WERI-Rb-1 (cell line): ENCODE measurements around the gene MMP10.
"Not testable (repeated sequence)": the region's sequence is repeated elsewhere in the genome, so short reads cannot be mapped to it uniquely, and the experiment has no call there.

Source experiments
- DNase-seq: peaks from one replicate; pipeline ENCODE4 v3.0.0-alpha.2; 2020
- H3K27ac ChIP-seq: fragments of 250-450 bp; sonication (Bioruptor Pico); 2 replicates; pipeline ENCODE4 v1.5.1; 2020; ENCODE audit warnings: mild to moderate bottlenecking, moderate library complexity
- H3K27me3 ChIP-seq: fragments of 250-450 bp; sonication (Bioruptor Pico); 2 replicates; pipeline ENCODE4 v1.5.1; 2021; ENCODE audit warnings: mild to moderate bottlenecking, low read depth, moderate library complexity; ENCODE audit not compliant: insufficient read depth, severe bottlenecking
- H3K36me3 ChIP-seq: fragments of 250-450 bp; sonication (Bioruptor Pico); 2 replicates; pipeline ENCODE4 v1.5.1; 2020; ENCODE audit warnings: mild to moderate bottlenecking, moderate library complexity
- H3K4me3 ChIP-seq: 2 replicates; pipeline ENCODE4 v1.5.1; 2011; ENCODE audit warnings: low read depth, mild to moderate bottlenecking, control low read depth, low read length
- H3K9me3 ChIP-seq: fragments of 250-450 bp; sonication (Bioruptor Pico); 2 replicates; pipeline ENCODE4 v1.5.1; 2021; ENCODE audit warnings: mild to moderate bottlenecking, moderate library complexity; ENCODE audit not compliant: severe bottlenecking
- TF ChIP-seq, protein P1 (sequence below): IDR thresholded peaks from 2 replicates; pipeline ENCODE4 v1.5.1; 2011; ENCODE audit warnings: low read depth, mild to moderate bottlenecking, control low read depth, inconsistent platforms, low read length

The MMP10 gene

DNA sequence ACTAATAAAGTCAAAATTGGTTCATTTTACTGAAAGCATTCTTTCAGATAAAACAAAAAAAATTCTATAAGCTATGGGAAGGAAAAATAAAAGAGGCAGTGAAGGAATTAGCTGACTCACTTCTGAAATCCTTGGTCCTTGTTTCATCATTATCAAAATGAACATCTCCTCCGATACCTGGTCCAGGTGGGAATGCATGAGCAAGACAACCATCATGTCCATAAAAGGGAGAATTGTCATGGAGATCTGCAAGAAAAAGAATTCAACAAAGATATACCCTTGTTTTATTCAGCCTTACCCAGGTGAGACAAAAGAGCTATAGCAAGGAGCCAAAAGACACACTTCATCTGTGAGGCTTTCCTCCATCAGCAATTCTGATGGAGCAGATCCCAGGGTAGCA is 27.2 kb downstream of the MMP10 start:
- Histone ChIP-seq H3K27me3 (no peaks in the 10 kb centered on the region), H3K27ac (no peak overlapping the region), H3K36me3 (no peaks in the 10 kb centered on the region), H3K4me3 (no peak overlapping the region), H3K9me3 (no peaks in the 10 kb centered on the region)
- TF ChIP-seq, protein P1, sequence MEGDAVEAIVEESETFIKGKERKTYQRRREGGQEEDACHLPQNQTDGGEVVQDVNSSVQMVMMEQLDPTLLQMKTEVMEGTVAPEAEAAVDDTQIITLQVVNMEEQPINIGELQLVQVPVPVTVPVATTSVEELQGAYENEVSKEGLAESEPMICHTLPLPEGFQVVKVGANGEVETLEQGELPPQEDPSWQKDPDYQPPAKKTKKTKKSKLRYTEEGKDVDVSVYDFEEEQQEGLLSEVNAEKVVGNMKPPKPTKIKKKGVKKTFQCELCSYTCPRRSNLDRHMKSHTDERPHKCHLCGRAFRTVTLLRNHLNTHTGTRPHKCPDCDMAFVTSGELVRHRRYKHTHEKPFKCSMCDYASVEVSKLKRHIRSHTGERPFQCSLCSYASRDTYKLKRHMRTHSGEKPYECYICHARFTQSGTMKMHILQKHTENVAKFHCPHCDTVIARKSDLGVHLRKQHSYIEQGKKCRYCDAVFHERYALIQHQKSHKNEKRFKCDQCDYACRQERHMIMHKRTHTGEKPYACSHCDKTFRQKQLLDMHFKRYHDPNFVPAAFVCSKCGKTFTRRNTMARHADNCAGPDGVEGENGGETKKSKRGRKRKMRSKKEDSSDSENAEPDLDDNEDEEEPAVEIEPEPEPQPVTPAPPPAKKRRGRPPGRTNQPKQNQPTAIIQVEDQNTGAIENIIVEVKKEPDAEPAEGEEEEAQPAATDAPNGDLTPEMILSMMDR: no peak
- no peak for DNase-seq

DNA sequence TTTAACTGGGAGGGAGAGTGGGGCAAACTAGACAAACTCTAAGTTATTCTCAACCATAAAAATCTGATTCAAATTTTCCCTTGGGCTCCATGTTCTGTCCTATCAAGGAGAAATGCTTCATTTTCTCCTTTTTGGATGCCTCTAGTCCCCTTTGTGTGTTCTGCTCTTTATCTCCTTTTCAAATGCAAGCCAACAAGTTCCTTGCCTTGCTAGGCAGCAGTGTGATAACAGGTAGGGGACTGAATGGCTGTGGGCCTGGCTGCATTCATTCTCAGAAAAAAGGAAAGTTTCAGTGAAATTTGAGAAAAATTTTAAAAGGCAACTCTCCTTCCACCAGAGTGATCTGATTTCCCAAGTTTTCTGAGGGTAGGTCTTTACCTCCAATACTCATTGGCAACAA is 28.8 kb downstream of the MMP10 start:
- no peak for DNase-seq

DNA sequence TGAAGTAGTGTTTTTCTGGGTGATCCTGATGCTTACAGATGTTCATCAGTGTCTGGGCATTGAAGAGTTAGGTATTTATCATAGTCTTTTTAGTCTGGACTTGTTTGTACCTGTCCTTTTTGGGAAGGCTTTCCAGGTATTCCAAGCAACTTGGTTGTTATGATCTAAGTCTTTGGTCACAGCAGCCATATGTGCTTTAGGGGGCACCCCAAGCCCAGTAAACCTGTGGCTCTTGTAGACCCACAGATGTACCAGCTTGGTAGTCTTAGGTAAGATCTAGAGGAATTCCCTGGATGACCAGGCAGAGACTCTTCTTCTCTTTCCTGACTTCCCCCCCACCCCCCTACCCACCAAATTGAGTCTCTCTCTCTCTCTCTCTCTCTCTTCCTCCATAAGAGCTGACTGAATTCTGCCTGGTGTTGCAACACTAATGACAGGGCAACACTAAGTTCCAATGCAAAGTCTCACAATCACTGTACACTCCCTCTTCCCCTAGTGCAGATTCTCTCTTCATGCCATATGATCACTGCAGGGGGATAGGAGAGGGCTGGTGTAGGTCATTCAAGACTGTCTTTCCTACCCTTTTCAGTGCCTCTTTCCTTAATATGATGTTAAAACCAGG is 31.2 kb downstream of the MMP10 start:
- H3K9me3 ChIP-seq: no peaks in the 10 kb centered on the region
- no peak overlapping the region for H3K4me3 ChIP-seq
- H3K27me3 ChIP-seq: no peaks in the 10 kb centered on the region
- no peaks in the 10 kb centered on the region for H3K36me3 ChIP-seq
- DNase-seq: no peak
- TF ChIP-seq, protein P1: no peak
- no peak overlapping the region for H3K27ac ChIP-seq

More for the DNA sequence above, 28.8 kb downstream of the MMP10 start:
- TF ChIP-seq, protein P1: no peak
- H3K27me3 ChIP-seq: no peaks in the 10 kb centered on the region
- no peak overlapping the region for H3K27ac ChIP-seq
- H3K4me3 ChIP-seq: no peak overlapping the region
- H3K9me3 ChIP-seq: no peaks in the 10 kb centered on the region
- no peaks in the 10 kb centered on the region for H3K36me3 ChIP-seq

DNA sequence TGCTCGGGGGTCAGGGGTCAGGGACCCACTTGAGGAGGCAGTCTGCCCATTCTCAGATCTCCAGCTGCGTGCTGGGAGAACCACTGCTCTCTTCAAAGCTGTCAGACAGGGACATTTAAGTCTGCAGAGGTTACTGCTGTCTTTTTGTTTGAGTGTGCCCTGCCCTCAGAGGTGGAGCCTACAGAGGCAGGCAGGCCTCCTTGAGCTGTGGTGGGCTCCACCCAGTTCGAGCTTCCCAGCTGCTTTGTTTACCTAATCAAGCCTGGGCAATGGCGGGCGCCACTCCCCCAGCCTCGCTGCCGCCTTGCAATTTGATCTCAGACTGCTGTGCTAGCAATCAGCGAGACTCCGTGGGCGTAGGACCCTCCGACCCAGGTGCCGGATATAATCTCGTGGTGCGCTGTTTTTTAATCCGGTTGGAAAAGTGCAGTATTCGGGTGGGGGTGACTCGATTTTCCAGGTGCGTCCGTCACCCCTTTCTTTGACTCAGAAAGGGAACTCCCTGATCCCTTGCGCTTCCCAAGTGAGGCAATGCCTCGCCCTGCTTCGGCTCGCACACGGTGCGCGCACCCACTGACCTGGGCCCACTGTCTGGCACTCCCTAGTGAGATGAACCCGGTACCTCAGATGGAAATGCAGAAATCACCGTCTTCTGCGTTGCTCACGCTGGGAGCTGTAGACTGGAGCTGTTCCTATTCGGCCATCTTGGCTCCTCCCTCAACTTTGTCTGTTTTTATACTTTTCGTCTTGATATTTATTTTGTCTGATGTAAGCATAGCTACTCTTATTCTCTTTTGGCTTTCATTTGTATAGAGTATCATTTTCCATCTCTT is 33.5 kb downstream of the MMP10 start:
- not testable (repeated sequence) for H3K27ac ChIP-seq, DNase-seq, H3K36me3 ChIP-seq, H3K27me3 ChIP-seq, H3K4me3 ChIP-seq, H3K9me3 ChIP-seq

DNA sequence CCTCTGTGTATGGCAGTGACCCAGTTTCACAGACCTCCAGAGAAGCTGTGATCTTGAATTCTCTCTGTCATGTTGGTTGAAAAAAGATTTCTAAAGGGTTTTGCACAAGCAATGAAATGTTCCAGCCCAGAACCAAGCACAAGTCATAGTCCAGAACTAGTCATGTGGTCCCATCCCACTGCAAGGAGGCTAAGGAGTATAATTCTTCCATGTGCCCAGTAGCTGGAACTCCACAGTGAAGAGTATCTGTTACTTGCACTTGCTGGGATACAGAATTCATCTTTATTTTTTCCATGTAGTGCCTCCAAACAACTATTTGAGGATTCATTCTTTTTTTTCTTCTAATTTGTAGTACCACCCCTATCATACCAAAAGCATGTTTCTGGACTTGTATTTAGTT is 45.8 kb downstream of the MMP10 start:
- H3K4me3 ChIP-seq: no peak overlapping the region
- TF ChIP-seq, protein P1: no peak
- H3K27ac ChIP-seq: no peak overlapping the region
- H3K27me3 ChIP-seq: no peaks in the 10 kb centered on the region
- DNase-seq: no peak
- no peaks in the 10 kb centered on the region for H3K36me3 ChIP-seq
- no peaks in the 10 kb centered on the region for H3K9me3 ChIP-seq

DNA sequence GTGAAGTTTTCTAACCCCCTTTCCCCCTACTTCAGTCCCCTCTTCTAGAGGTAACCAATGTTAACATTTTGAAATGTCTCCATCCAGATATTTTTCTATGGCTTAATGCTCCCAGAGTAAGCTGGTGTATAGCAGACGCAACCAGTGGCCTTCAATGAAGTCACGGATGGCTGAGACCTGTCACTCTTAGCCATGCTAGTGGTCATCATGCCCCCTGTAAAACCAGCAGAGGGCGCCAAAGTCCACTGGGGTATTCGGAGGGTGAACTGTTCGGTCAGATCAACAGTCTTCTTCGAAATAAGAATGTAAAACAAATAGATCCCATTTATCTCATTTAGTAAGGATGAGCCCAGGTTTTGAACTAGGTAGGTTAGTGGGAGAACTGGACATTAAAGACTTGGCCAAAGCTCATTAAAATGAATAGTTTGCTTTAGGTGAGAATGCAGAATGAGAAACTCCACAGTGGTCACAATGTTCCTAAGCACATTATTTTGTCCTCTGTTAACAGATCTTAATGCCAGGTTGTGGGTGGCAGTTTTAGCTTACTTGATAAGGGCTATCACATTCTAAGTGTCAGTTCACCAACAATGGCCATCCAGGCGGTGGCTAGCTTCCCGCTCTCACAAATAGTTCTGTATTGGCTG is 47.1 kb downstream of the MMP10 start:
- DNase-seq: peak; percentile 82
- H3K4me3 ChIP-seq: no peak overlapping the region
- TF ChIP-seq, protein P1: peak; percentile 78
- no peak overlapping the region for H3K27ac ChIP-seq
- H3K27me3 ChIP-seq: no peaks in the 10 kb centered on the region
- H3K9me3 ChIP-seq: no peaks in the 10 kb centered on the region
- H3K36me3 ChIP-seq: no peaks in the 10 kb centered on the region

DNA sequence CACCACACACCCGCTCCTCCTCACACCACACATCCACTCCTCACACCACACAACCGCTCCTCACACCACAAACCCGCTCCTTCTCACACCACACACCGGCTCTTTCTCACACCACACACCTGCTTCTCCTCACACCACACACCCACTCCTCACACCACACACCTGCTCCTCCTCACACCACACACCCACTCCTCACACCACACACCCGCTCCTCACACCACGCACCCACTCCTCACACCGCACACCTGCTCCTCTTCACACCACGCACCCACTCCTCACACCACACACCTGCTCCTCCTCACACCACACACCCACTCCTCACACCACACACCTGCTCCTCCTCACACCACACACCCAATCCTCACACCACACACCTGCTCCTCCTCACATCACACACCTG is 49.5 kb downstream of the MMP10 start:
- DNase-seq, H3K4me3 ChIP-seq, H3K9me3 ChIP-seq, H3K27ac ChIP-seq, H3K36me3 ChIP-seq, H3K27me3 ChIP-seq: not testable (repeated sequence)
